Measurements from ENCODE around the gene ITPKC.

Gene ITPKC

GRCh38 chr19:40690693-40691420, 26.1 kb upstream of the ITPKC start:
- FAIRE-seq = no peak

DNA sequence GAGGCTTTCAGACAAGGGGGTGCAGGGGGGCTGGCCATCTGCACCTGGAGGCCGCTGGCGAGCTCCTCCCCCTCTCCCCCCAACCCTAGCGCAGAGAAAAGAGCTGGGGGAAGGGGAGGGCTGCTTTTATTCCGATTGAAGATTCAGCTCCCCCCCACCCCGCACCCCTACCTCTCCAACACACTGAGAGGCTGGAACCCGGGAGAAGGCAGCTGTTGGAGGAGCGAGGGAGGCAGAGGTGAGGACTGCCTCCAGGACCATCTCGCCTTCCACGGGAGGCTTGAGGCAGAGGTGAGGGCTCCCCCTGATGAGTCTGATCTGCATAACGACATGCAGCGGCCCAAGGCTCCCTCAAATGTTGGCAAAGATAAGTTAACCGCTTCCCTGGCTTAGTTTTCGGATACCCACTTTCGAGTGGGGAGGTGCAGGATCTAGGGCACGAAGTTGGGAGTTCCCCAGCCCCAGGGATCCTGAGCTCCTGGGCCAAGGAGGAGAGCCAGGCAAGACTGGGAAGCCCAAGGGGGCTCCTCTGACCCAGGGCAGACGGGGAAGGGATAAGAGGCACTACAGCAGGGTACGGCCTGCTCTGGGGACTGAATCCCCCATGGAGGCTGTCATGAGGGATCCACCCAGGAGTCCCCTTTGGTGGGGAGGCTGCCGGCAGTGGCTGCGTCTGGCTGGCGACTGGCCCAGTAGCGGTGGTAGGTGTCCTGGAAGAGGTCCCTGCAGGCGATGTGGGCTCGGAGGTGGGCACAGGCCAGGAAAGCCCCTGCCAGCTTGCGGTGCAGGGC, 25.3 kb upstream of the ITPKC start:
- FAIRE-seq = no peak

DNA sequence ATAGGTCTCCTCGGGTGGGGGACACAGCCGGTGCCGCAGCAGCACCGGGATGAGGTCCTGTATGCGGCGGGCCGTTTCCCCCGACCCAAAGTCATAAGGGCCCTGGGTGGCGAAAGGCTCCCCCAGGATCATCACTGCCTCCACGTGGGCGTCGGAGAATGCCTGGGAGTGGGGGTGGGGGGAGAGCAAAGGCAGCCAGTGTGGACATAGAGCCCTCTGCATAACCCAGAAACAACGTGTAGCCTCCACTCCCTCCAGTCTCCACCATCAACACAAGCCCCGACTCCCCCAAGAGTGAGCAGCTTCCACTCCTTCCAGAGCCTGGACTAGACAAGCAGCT, 24.7 kb upstream of the ITPKC start:
- no peak for FAIRE-seq

DNA sequence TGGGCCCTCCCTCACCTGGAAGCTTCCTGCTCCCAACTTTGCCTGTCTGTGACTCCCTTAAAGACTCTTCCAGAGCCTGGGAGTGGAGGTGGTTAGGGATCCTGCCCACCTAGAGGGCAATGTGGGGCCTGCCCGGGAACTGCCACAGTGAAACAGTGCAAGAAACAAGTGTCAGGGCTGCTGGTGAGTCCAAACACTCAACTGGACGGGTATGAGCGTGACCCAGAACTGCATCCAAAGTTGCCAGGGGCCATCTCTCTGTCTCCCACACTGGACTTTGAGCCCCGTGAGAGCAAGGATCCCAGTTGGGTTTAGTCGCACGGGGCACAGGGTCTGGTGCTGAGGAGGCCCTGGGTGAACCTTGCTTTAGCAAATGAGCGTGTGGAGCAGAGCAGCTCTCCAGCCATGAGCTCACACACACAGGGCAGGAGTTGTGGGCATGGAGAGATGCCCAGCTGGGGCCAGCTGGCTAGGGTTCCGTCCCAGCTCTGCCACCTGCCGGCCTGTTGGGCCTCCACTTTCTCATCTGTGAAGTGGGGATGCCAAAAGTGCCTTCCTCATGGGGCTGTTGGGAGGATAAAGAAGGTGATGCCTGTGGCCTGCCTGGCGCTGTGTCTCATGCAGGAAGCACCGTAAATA, 23.6 kb upstream of the ITPKC start:
- no peak for FAIRE-seq

- no peak for FAIRE-seq
These were observed 23.0 kb upstream of the ITPKC start for GRCh38 chr19:40693896-40694295.

- no peak for FAIRE-seq
These were observed 21.0 kb upstream of the ITPKC start for GRCh38 chr19:40695881-40696280.

DNA sequence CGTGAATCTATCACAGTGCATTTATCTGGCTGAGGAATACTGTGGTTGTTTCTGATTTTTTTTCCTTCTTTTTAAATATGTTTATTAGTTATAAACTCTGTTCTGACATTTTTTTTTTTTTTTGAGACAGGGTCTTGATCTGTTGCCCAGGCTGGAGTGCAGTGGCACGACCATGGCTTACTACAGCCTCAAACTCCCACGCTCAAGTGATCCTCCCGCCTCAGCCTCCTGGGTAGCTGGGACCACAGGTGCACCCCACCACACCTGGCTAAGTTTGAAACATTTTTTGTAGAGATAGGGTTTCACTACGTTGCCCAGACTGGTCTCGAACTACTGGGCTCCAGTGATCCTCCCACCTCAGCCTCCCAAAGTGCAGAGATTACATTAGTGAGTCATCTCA, 19.9 kb upstream of the ITPKC start:
- no peak for FAIRE-seq

GRCh38 chr19:40700083-40700482, 16.8 kb upstream of the ITPKC start:
- no peak for FAIRE-seq

GRCh38 chr19:40701758-40702157, 15.2 kb upstream of the ITPKC start:
- no peak for FAIRE-seq

DNA sequence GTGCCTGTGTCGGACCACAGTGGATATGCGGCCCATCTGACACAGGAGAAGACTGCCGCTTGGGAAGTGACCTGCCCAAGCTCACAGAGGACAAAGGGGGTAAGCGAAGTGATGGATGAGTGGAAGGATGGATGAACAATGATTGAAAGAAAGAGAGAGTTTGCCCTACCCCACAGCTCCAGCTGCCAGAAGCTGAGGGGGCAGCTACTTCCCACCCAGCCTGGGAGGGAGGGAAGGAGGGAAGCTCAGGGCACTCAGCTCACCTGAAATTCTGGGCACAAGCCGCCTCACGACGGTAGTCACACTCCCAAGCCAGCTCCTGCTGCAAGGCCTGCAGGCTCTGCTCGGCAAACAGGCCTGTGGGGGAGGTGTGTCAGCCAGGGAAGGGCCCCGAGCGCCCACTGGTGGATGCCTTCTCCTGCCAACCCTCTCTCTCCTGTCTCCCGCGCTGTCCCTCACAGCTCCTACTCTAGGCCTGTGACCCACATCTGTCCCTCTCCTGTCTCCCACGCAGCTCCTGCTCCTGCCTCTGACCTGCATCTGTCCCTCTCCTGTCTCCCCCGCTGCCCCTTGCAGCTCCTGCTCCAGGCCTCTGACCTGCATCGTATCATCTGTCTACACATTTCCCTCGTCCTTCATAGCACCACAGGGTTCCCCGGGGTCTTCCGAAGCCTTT, 14.4 kb upstream of the ITPKC start:
- no peak for FAIRE-seq

DNA sequence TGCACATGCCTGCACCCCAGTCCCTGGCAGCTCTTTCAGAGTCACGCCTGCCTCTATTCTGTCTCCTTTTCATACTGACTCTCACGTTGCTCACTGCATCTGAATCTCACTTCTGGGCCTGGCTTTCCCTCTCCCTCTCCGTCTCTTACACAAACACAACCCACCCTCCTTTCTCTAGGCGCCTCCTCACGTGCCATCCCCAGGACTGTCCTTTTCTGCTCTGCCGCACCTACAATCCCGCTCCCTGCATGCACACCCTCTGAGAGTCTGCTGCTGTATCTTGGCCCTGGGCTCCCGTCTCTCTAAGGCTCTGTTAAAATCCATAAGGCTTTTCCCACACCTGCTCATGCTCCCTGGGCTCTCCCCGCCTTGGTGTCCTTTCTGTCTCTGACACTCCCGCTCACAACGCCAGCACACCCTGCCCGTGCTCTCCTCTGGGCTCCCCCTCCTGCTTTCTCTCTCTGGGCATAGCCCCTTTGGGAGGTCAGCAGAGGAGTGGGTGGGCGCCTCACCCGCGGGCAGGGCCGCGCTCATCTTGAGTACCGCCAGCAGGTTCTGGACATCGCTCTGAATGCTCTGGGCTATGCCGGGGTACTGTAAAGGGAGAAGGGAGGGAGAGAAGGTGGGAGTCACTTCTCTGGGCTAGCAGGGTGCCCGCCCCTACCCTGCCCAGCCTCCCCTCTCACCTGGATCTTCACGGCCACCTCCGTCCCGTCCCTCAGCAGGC, 13.7 kb upstream of the ITPKC start:
- no peak for FAIRE-seq

- FAIRE-seq = no peak
These were observed 12.2 kb upstream of the ITPKC start for GRCh38 chr19:40704491-40705361.

GRCh38 chr19:40705362-40705651, 11.6 kb upstream of the ITPKC start:
- no peak for FAIRE-seq

- FAIRE-seq = no peak
These were observed 10.8 kb upstream of the ITPKC start for GRCh38 chr19:40705950-40706619.

GRCh38 chr19:40707615-40708014, 9.3 kb upstream of the ITPKC start:
- no peak for FAIRE-seq

GRCh38 chr19:40709817-40710216, 7.1 kb upstream of the ITPKC start:
- FAIRE-seq = no peak

DNA sequence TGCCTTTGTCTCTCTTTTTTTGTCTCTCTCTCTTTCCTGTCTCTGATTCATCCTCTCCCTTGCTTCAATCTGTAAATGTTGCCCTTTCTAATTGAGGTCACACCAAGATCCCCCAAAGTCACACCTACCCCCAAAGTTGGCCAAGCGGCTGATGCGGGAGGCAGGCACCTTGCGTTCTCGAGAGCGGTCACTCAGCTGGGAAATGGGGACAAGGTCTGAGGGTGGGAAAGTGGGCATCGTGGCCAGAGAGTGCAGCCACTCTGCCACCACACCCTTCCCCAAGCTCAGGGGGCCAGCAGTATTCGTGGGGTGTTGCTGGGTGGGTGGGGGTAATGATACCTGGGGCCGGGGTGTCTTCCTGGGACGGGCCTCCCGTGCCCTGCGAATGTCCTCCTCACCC, 3.0 kb upstream of the ITPKC start:
- no peak for FAIRE-seq

GRCh38 chr19:40714441-40715299, 2.2 kb upstream of the ITPKC start:
- FAIRE-seq = no peak

DNA sequence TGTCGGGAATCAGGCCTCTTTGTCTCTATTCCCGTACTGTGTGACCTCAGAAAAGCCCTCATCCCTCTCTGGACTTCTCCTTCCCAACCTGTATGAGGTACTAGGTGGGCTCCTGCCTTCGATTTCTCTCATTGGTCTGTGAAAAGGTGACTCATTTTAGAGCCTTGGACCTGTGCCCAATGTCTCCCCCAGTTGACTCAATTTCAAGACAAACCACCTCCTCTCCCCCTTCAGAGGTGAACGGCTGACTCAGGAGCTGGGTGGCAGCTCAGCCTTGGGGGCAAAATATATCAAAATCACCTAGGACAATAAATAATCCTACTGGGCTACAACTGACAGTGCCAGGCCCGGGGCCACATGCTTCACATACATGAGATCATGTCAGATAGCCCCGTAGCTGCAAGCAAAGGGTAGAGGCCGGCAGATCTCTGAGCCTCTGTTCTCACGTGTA, 856 bp upstream of the ITPKC start:
- FAIRE-seq = no peak

GRCh38 chr19:40717325-40717879, 490 bp downstream of the ITPKC start:
- no peak for FAIRE-seq
